Left hindlimb (tissue), 1 donor: ENCODE measurements around the gene LRRC75A.
"Not testable (repeated sequence)": the region's sequence is repeated elsewhere in the genome, so short reads cannot be mapped to it uniquely, and the experiment has no call there.

Source experiments
- DNase-seq: peaks from one replicate; pipeline ENCODE4 v3.0.0-alpha.2; 2018

The LRRC75A gene

DNA sequence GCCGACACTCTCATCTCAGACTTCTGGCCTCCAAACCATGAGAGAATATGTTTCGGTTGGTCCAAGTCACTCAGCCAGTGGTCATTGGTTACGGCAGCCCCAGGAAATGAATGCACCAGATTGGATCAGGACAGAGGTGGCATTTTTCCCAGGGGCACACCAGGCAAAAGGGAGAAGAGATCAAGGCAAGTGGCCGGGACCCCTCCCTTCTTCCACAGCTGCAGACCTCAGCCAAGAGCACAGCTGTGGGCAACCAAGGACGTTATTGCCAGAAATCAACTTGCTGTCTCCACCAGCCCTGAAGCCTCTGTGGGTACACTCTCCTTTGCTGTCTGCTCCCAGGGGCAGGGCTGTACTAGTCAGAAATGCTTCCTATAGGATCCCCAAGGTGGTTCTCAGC, 20.7 kb downstream of the LRRC75A start:
- no peak for DNase-seq

DNA sequence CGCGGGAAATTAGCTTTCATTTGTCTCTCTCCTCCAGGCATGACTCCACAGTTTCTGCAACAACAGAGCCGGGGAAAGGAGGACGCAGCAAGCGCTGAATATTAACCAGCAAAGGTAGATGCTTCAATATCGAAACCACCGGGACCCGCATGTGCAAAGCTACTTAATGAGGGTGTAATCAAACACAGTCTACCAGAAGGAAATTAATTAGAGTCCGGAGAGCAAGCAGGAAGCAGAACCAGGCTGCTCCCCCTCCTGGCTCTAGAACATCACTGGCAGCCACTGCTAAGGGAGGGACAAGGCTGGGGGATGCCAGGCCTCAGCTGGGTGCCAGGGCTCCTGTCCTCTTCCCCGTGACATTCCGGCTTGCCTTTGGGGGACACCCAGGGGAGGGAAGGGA, 21.7 kb downstream of the LRRC75A start:
- DNase-seq = no peak

DNA sequence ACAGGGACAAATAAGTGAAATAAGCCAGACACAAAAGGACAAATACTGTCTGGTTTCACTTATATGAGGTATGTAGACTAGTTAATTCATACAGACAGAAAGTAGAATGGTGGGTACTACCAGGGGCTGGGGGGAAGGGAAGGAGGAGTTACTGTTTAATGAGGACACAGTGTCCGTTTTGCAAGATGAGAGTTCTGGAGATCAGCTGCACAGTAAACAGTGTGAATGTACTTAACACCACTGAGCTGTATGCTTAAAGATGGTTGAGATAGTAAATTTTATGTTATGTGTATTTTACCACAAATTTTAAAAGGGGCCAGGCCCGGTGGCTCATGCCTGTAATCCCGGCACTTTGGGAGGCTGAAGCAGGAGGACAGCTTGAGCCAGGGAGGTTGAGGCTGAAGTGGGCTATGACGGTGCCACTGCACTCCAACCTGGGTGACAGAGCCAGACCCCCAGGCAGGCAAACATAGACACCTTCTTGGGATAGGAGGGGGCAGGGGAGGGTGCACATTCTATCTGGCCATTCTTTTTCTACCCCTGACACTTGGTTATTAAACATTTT, 23.5 kb downstream of the LRRC75A start:
- DNase-seq = no peak

DNA sequence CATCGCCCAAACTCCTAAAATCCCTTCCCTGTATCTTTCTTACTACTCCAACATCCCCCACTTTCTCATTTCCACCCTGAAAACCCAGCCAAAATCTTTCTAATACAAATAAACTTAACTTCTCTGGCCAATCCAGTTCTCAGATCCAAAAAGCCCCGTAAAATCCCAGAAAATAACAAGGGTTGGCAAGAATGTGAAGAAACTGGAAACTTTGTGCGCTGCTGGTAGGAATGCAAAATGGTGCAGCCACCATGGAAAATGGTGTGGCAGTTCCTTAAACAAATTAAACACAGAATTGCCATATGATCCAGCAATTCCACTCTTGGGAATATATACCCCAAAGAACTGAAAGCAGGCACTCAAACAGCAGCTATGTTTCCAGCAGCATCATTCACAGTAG, 24.1 kb downstream of the LRRC75A start:
- DNase-seq = no peak

DNA sequence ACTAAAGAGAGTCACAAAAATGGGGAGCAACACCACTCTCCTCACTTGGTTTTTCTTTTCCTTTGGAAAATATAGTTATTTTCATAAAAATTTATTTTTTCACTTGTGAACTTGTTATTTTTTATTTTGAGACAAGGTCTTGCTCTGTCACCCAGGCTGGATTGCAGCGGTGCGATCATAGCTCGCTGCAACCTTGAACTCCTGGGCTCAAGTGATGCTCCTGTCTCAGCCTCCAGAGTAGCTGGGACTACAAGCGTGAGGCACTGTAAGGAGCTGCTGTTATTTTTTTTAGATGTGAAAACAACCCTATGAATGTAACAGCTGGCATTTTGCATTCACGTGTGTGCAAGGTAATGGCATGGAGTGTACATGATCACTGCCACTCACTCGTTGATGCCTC, 24.9 kb downstream of the LRRC75A start:
- DNase-seq = no peak

DNA sequence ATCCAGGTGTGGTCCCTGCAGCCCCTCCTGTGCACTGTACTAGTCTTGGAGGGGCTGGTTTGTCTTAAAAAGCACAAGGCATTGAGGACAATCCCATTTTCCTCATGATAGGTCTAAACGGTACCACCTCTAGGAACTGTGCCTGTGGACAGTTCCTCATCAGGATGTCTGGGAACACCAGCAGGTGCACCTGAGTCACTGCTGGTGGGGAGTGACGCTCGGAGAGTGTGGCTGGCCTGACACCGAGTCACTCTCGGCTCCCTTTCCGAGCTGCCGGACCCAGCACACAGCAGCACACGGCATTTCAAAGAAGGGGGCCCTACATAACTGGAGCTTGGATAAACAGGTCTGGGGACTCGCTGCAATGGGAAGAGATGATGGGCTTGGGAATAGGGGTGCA, 25.6 kb downstream of the LRRC75A start:
- DNase-seq = no peak

DNA sequence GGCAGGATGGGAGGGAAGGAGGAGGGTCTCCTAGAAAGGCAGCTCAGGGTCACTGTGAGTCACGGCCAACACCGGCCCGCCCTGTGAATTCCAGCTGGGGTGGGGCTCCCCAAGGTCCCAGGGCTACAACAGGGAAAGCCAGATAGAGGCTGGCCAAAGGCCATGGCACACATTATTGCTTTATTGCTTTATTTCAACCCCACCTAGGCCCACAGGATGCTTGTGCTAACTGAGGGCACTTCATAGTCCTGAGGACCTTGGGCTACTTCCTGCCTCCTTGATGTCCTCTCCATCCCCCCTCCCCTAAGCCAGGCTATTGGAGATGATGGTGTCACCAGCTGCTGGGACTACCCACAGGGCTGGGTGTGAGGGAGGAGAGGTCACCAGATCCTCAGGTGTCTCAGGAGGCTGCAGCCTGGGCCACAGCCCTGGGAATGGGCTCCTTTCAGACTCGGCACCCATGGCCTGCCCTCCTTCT, 26.1 kb downstream of the LRRC75A start:
- no peak for DNase-seq

DNA sequence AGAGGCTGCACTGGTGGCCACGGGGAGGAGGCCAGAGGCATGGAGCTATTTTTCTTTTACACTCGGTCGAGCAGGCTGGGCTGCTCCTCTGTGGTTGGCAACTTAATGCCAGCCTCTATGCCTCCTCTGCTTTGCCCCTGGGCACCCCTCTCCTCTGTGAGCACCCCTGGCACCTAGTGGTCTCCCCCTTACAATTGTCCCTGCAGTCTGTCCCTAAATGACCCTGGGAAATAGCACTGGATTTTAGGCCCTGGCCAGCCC, 27.0 kb downstream of the LRRC75A start:
- DNase-seq = no peak

DNA sequence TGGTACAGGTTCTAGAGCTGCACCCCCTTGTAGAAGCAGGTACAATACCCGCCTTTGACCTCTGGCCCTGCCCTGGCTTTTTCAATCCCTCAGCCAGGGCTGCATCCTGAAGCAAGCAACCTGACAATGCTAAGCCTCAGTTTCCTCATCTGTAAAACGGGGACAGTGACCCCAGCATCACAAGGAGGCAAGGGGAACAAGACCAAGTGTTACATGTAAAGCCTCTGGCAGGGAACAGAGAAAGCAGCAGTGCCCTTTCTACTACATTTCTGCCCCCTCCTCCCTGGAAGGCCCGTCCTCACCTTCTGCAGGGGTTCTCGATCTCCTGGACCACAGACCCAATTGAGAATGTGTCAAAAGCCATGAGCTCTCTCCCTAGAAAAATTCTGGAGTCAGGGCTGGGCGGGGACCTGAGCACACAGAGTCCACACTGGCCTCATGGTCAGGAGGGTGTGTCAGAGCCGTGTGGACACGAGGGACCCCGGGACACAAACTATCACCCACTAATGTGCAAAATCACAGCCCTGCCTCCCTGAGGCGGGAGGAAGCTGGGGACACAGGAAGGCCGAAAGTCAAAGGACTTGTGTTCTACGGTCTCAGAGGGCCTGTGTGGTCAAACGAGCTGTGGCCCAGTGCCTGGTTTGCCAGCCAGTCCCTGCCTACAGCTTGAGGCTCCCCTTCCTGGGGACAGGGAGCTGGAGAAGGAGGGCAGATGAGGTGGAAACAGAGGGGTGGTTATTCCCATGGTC, 27.5 kb downstream of the LRRC75A start:
- no peak for DNase-seq

DNA sequence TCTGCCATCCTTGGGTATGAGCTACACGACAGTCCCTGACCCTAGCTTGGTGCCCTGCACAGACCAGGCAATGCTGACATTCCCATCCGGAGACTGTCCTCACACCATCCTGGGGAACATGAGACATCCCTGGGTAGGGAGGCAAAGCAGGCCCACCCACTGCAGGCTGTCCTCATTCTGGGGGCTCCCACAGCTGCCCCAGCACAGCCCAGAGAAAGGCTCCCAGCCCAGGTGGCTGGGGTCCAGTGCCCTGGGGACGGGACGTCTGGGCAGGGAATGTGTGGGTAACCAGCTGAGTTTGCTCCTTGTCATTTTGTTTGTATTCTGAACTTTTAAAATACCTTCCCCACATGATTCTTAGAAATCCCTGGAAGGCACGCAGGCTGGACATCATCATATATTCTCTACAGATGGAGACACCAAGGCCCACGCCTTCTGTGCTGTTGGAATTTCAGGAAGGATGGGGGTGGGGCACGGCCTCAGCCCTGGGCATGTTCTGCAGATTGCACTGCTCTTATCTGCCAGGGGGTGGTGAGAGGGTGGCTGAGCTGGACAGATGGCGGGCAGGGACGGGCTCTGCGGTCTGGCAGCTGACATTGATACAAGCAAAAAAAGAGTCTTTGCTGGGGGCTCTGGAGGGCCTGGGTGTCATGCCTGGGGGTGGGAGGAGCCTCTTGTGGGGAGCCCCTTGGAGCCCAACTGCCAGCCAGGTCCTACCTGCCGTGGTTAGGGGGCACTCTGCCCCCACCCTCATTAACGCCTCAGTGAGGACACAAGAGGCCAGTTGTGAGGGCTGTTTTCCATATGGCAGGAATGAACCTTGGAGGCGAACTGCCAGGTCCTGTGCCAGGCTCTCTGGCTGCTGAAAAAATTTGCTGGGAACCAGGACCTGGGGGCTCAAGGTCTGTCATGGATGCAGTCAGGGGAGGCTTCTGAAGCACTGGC, 28.4 kb downstream of the LRRC75A start:
- peak; percentile 66 for DNase-seq

DNA sequence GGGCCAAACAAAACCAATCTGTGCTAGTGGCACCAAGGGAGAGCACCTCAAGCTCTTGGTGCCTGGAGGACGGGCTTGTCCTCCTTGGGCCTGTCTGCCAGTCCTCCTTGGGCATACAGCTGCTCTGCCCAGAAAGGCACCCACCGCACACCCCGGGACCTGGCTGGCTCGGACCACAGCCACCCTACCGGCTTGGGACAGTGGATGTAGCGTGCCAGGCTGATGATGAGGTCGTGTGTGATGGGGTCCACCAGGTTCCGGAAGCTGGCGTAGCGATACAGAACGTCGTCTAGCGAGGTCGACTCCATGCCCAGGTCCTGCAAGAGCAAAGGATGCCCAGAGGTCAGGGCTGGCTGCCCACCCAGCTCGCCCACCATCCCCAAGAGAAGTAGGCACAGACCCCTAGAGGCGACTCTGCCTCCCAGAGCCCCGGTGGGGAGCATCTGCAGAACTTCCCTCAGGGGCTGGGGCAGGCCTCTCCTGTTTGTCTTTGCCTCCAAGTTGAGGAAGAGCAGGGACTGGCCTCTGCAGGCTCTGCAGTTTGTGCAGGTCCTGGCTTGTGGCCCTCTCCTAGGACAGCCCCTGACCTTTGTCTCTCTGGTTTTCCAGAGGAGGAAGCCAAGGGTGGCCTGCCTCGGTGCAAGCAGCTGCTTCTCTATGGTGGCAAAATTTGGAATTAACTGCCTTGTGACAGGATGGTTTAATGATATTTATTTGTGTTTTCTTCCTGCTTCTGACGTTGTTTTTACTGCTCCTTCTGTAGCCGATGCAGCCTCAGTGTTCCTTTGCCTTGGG, 29.7 kb downstream of the LRRC75A start:
- DNase-seq = no peak

DNA sequence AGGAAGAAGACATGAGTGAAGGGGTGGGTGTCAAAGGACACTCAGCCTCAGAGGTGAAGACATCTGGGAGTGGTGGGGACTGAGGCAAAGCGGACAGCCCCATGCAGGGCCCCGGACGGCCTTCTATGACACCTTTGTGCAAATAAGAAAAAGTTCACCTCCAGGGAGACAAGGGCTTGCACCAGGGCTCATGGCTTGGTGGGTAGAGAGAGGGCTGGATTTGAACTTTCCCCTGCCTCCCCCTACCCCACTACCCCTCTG, 30.5 kb downstream of the LRRC75A start:
- DNase-seq = no peak

DNA sequence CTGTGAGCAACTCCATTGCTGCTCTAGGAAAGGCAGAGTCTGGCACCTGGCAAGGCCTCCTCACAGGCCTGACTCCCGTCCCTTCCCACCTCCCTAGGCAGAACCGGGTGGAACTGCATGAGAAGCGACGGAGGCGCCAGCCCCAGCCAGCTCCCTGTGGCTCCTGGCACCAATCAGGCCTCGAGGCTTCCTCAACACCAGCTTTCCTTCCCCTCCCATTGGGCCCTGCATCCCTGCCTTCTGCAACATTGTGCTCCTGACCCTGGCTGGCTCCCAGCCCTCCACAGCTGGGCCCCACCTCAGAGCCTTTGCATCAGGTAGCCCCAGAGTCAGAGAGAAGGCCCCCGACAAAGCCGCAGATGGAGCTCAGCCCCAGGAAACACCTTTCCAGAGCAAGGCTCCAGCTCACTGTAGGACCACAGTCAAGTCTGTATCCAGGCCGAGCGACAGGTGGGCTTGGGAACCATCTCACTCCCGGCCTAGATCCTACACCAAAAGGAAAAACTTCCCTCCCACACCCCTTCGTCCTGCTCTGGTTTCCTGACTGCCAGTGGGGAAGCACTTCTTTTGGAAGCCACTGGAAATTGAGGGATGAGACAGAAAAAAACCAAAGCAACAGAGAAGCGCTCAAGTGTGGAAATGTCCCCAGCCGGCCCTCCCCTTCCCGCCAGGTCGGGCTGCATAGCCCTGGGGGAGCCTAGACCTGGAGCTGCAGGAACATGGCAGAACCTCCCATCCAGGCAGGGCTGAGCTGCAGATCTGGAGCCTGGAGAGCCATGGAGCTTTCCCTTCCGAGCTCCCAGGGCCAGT, 31.0 kb downstream of the LRRC75A start:
- no peak for DNase-seq

DNA sequence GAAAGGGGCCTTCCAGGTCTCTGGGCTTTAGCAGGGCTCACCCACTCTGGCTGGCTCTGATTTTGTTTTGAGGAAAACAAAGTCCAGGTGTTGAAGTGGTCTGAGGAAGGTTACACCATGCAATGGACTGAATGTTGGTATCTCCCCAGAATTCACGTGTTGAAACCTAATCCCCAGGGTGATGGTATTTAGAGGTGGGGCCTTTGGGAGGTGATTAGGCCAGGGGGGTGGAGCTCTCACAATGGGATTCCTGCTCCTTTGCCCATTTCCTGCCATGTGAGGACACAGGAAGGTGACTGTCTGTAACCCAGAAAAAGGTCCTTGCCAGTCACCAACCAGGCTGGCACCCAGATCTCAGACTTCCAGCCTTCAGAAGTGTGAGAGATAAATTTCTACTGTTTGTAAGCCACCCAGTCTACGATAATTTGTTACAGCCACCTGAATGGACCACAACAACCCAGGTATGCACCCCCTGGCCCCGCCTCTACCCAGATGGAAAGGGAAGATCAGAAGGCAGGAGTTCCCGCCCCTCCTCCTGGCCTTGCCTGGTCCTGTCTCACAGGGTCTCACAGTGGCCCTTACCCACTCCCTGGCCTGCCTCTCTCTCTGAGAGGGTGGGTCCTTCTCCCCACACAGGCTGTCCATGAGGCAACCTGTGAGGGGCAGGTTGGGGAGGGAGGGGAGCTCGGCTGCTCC, 32.0 kb downstream of the LRRC75A start:
- no peak for DNase-seq

DNA sequence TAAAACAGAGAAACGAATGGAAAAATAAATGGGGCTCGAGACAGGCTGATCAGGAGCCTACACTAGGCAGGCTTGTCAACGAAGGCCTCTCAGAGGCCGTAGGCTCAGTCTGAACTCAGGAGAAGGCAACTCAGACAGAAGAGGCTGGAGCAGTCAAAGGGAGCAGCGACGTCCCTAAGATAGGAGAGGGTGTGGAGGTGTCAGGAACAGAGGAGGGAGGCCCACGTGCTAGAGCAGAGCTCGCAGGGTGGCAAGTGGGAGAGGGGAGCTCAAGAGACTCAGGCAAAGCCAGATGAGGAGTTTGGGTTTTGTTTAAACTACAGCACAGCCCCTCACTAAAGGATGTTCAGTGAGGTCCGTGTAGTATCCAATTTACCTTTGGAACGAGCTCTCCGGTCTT, 32.7 kb downstream of the LRRC75A start:
- no peak for DNase-seq

DNA sequence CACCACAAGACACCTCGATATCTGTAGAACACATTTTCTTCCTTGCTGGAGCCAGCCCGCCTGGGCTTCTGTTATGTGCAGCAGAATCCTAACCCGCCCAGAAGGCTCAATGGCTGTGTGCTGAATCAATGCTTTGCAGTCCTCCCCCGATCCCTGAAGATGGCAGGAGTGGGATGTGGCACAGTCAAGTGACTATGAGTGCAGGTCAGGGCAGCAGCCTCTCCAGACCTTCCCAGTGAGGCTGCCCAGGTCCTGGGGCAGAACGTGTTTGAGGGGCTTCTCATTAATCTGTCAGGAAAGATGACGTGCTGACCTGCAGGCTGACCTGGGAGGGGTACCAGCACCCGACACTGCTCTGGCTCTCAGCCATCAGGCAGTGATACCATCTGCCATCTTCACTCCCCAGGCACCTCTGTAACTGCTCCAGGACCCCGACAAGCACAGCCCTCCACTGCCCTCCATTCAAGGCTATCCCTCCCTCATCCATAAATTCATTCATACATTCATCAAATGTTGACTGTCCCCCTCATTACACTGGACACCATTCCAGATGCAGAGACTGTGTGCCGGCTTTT, 35.2 kb downstream of the LRRC75A start:
- no peak for DNase-seq

DNA sequence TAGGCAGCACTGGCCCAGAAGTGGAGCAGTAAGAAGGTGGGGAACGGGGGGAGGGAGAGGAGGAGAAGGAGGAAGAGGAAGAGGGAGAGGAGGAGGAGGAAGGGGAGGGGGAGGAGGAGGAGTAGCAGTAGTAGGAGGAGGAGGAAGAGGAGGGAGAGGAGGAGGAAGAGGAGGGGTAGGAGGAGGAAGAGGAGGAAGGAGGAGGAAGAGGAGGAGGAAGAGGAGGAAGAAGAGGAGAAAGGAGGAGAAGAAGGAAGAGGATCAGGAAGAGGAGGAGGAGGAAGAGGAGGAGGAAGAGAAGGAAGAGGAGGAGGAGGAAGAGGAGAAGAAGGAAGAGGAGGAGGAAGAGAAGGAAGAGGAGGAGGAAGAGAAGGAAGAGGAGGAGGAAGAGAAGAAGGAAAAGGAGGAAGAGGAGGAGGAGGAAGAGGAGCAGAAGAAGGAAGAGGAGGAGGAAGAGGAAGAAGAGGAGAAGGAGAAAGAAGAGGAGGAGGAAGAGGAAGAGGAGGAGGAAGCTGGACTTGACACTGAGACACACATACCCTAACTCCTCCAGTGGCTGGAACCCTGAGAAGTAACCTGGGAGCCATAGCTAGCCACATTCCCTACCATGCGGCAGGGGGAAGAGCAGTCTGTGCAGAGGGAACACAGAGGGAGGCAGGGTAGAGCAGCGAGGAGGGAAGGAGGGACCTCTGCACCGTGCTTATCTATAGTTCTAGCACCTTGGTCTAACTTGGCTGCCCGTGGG, 35.8 kb downstream of the LRRC75A start:
- DNase-seq = no peak

DNA sequence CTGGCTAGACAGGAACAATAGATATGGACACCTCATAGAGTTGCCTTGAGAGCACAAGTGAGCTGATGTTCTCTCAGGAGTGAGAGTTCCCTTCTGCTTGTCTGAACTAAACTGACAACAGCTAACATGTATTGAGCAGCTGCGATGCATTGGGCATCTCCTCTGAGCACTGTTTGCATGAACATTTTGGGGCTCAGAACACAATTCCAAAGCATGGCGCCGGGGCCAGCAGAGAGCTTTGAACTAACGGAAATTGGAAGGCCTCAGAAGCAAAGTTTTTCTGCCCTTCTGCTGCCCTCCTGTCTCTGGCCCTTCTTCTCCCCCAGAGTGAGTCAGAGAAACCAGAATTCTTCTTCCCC, 38.5 kb downstream of the LRRC75A start:
- no peak for DNase-seq

DNA sequence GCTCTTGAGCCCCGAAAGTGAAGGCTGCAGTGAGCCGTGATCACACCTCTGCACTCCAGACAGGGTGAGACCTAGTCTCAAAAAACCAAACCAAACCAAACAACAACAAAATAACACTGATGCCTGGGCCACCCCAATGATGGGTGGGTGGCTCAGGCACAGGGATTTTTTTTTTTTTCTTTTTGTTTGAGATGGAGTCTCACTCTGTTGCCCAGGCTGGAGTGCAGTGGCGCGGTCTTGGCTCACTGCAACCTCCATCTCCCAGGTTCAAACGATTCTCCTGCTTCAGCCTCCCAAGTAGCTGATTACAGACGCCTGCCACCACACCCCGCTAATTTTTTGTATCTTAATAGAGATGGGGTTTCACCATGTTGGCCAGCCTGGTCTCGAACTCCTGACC, 39.7 kb downstream of the LRRC75A start:
- DNase-seq = not testable (repeated sequence)

DNA sequence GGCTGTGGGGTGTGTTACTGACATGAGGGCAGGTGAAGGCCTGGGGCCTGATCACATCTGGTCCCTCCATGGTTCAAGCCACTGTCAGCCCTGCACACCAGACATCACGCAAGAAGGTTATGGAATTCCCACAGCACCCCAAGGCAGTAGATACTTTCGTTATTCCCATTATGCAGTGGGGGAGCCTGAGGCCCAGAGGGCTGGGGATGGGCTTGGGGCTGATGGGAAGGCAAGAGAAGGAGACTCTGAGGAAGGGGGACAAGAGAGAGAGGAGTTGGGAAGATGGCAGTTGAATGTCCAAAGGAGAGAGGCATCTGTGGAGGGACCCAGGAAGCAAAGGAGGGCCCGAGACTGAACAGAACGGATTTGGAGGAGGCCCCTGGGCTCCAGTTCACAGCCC, 42.0 kb downstream of the LRRC75A start:
- DNase-seq = no peak

DNA sequence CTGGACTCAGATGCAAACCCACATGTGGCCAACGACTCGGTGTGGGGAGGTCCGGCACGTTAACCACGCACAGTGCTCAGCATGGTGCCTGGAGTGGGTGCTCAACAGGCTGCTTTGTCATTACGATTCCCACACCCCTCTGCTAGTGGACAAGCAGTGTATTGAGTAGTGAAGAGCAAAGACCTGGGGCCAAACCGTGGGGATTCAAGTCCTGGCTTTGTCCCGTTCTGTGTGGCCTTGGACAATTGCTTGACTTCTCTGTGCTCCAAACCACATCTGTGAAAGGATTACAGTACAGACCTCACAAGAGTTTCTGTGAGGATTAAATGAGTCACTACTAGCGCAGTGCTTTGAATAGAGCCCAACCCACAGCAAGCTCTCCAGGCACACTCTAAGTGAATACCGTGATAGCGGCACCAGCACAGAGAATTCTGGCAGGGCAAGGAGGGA, 42.8 kb downstream of the LRRC75A start:
- no peak for DNase-seq
